HepG2 (cell line): ENCODE measurements around the gene DNAJA3. TPM values are rescaled to one million over a fixed set of nuclear protein-coding genes. Genes with fewer than 3 reads are reported as not detected.

ENCODE experiments used
- GABPA ChIP-seq, 2 experiments: IDR thresholded peaks; 2 replicates each; pipeline ENCODE4 v1.6.1; 2011 to 2016; ENCODE audit warnings: low read depth in 2 of 2, low read length in 1 of 2, missing biosample characterization in 1 of 2, missing genetic modification characterization in 1 of 2
- HDAC2 ChIP-seq: sonication (generic); formaldehyde crosslinking; IDR thresholded peaks from 2 replicates; pipeline ENCODE4 v1.4.0; 2020; ENCODE audit warnings: missing genetic modification reagents
- HHEX ChIP-seq: IDR thresholded peaks from 2 replicates; pipeline ENCODE4 v1.6.1; 2016; ENCODE audit warnings: control low read depth
- HMG20B ChIP-seq: conservative IDR thresholded peaks from 2 replicates; pipeline ENCODE4 v1.6.1; 2016; ENCODE audit warnings: missing genetic modification reagents, missing compliant biosample characterization
- HNF4G ChIP-seq, 2 experiments: sonication (generic) in 1 of 2; formaldehyde crosslinking in 1 of 2; IDR thresholded peaks; 2 replicates each; pipeline versions ENCODE4 v1.4.0 to v1.6.1; 2011 to 2020; ENCODE audit warnings: borderline replicate concordance in 2 of 2, low read depth in 2 of 2, mild to moderate bottlenecking in 2 of 2, low read length in 1 of 2, missing genetic modification reagents in 1 of 2, moderate library complexity in 1 of 2
- IKZF4 ChIP-seq: sonication (generic); formaldehyde crosslinking; IDR thresholded peaks from 2 replicates; pipeline ENCODE4 v1.5.1; 2020; ENCODE audit warnings: borderline replicate concordance, mild to moderate bottlenecking, low read depth, missing genetic modification reagents; ENCODE audit errors: not compliant biosample characterization
- KLF11 ChIP-seq: IDR thresholded peaks from 2 replicates; pipeline ENCODE4 v1.6.1; 2016; ENCODE audit warnings: missing compliant biosample characterization
- MXD1 ChIP-seq: sonication (generic); formaldehyde crosslinking; IDR thresholded peaks from 2 replicates; pipeline ENCODE4 v1.4.0; 2020; ENCODE audit warnings: mild to moderate bottlenecking, missing genetic modification reagents
- NFIC ChIP-seq: IDR thresholded peaks from 2 replicates; pipeline ENCODE4 v1.6.1; 2012; ENCODE audit warnings: mild to moderate bottlenecking, low read length, inconsistent platforms
- RBM39 ChIP-seq: fragments of 200-400 bp; formaldehyde crosslinking; IDR thresholded peaks from one replicate; pipeline ENCODE4 v1.6.1; 2018; ENCODE audit warnings: antibody characterized with exemption, mild to moderate bottlenecking, low read depth, low read length; ENCODE audit not compliant: poor library complexity, severe bottlenecking
- WIZ ChIP-seq: sonication (generic); formaldehyde crosslinking; IDR thresholded peaks from 2 replicates; pipeline ENCODE4 v1.5.1; 2020; ENCODE audit warnings: mild to moderate bottlenecking, missing genetic modification reagents
- ZBTB20 ChIP-seq: sonication (generic); formaldehyde crosslinking; IDR thresholded peaks from 2 replicates; pipeline ENCODE4 v1.8.1; 2023; ENCODE audit warnings: missing genetic modification reagents, low read depth, mild to moderate bottlenecking, borderline replicate concordance
- ZBTB33 ChIP-seq: sonication (generic); formaldehyde crosslinking; IDR thresholded peaks from 2 replicates; pipeline ENCODE4 v1.4.0; 2020; ENCODE audit warnings: missing genetic modification reagents
- ZBTB8A ChIP-seq: sonication (generic); formaldehyde crosslinking; IDR thresholded peaks from 2 replicates; pipeline ENCODE4 v1.4.0; 2020; ENCODE audit warnings: mild to moderate bottlenecking, low read depth, missing genetic modification reagents, borderline replicate concordance
- ZNF354B ChIP-seq: sonication (generic); formaldehyde crosslinking; IDR thresholded peaks from 2 replicates; pipeline ENCODE4 v1.8.0; 2022; ENCODE audit warnings: mild to moderate bottlenecking, missing genetic modification reagents
- ZNF556 ChIP-seq: sonication (generic); formaldehyde crosslinking; IDR thresholded peaks from 2 replicates; pipeline ENCODE4 v1.4.0; 2020; ENCODE audit warnings: mild to moderate bottlenecking, missing genetic modification reagents, borderline replicate concordance
- ZNF629 ChIP-seq: sonication (generic); formaldehyde crosslinking; conservative IDR thresholded peaks from 2 replicates; pipeline ENCODE4 v1.5.0; 2020; ENCODE audit warnings: missing genetic modification reagents
- ZXDC ChIP-seq: sonication (generic); formaldehyde crosslinking; IDR thresholded peaks from 2 replicates; pipeline ENCODE4 v1.5.0; 2020; ENCODE audit warnings: mild to moderate bottlenecking, missing genetic modification reagents
- polyA plus RNA-seq, 8 experiments: library from polyadenylated mRNA; depleted of rRNA in 3 of 8; stranded (reverse) in 7 of 8; unstranded in 1 of 8; fragments of >200 nt; fragmentation: Illumina TruSeq in 4 of 8; extraction: Trizol in 4 of 8; gene quantifications; 2 replicates each; pipeline versions ENCODE4 v1.2.1 to v1.2.3, GENCODE V29; 2011 to 2016; ENCODE audit warnings: low read depth in 4 of 8, missing spikeins in 1 of 8, mixed read lengths in 1 of 8; ENCODE audit not compliant: insufficient read depth in 1 of 8
- total RNA-seq, 5 experiments: library from RNA; depleted of rRNA; stranded (reverse); fragments of >200 nt; fragmentation: Illumina TruSeq; extraction: Trizol; gene quantifications; 2 replicates each; pipeline ENCODE4 v1.2.3, GENCODE V29; 2016; ENCODE audit warnings: low read depth in 1 of 5
- TF ChIP-seq, protein P1 (sequence below): sonication (generic); formaldehyde crosslinking; IDR thresholded peaks from 2 replicates; pipeline ENCODE4 v1.5.1; 2020; ENCODE audit warnings: mild to moderate bottlenecking, missing genetic modification reagents, borderline replicate concordance

The DNAJA3 gene
- total and polyA plus RNA-seq, 2 of the 13 experiments (the other 11 are each of a cell fraction or from before 2014, with no cell fraction given), result 77.0 to 83.3 TPM

DNA sequence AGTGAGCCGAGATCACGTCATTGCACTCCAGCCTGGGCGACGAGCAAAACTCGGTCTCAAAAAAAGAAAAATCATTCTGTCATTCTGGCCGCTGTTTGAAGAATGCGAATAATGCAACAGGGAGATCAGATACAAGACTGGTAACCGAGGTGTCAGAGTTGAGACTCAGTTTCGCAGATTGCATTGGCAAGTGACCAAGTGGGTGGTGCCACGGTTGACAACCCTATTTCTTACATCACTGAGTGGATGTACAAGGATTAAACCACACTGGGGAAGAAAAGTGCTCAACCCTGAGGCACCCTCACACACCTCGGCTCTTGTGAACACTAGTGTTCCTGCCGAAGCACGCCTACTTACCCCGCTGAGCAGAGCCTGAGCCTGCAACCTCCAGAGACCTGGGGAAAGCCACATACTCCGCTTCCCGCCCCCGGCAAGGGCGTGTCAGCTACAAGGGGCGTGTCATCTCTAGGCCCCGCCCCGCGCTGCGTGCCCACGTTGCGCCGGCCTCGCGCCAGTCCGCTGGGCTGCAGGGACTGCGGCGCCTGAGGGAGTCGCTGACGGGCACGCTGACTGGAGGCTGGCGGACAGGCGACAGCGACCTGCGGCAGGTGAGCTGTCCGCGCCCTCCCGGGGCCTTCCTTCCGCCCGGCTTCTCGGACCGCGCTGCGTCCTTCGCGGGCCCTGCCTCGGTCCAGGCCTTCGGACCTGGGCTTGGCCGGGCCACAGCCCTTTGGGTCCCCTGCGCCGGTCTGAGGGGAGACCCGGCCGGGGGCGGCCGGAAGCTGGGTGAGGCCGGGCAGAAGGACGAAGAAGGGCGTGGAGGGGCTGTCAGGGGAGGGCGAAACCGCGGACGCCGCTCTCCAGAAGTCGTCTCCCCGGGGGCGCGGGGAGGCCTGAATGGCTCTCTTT, 50.5 kb downstream of the DNAJA3 start, which contains the start of gene HMOX2 (continued):
- TF ChIP-seq KLF11 (CRISPR knock-in tag) (no peak), HNF4G (IDR thresholded peaks at IDR 0.05; ENCODE audit: borderline replicate concordance, low read depth, low read length) (no peak), HNF4G (CRISPR knock-in tag; IDR thresholded peaks at IDR 0.05; ENCODE audit: borderline replicate concordance, low read depth) (peak; percentile 42; the same call in 1 of the 2 replicates), RBM39 (no peak), IKZF4 (peak; percentile 88), GABPA (IDR thresholded peaks at IDR 0.05; ENCODE audit: low read depth, low read length) (peak; percentile 20; the same call in 1 of the 2 replicates), GABPA (CRISPR knock-in tag; IDR thresholded peaks at IDR 0.05; ENCODE audit: low read depth) (no peak), NFIC (no peak), MXD1 (CRISPR knock-in tag) (peak; percentile 62; the same call in 1 of the 2 replicates), ZNF629 (CRISPR knock-in tag) (0 out of 2 replicates have a peak, but pooled peaks have one; percentile 32), HHEX (CRISPR knock-in tag) (no peak), ZBTB33 (CRISPR knock-in tag) (peak; percentile 87), WIZ (peak; percentile 74; the same call in 1 of the 2 replicates), ZXDC (peak; percentile 82), ZNF354B (CRISPR knock-in tag) (no peak; the same call in 1 of the 2 replicates), HMG20B (CRISPR knock-in tag) (peak; percentile 18; the same call in 1 of the 2 replicates), ZBTB8A (CRISPR knock-in tag) (peak; percentile 67; the same call in 1 of the 2 replicates), HDAC2 (CRISPR knock-in tag) (peak; percentile 72), ZNF556 (CRISPR knock-in tag) (peak; percentile 67; the same call in 1 of the 2 replicates), ZBTB20 (CRISPR knock-in tag) (no peak)
- TF ChIP-seq, protein P1, sequence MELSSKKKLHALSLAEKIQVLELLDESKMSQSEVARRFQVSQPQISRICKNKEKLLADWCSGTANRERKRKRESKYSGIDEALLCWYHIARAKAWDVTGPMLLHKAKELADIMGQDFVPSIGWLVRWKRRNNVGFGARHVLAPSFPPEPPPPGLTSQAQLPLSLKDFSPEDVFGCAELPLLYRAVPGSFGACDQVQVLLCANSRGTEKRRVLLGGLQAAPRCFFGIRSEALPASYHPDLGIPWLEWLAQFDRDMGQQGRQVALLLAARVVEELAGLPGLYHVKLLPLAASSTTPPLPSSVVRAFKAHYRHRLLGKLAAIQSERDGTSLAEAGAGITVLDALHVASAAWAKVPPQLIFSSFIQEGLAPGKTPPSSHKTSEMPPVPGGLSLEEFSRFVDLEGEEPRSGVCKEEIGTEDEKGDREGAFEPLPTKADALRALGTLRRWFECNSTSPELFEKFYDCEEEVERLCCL (CRISPR knock-in tag), result peak; percentile 57; the same call in 1 of the 2 replicates
